RWPE1 (cell line): ENCODE results near the gene FAM228A.

Experiments
- CTCF ChIA-PET: fragments of 350-600 bp; sonication (Branson Sonifier 250); formaldehyde crosslinking; extraction: SDS; loops from one replicate; lab custom pipeline; 2021; lab: Yijun Ruan, JAX
- POLR2A ChIA-PET: fragments of 400-600 bp; formaldehyde crosslinking; extraction: SDS; loops from one replicate; lab custom pipeline; 2020; ENCODE audit warnings: antibody characterized with exemption; ENCODE audit not compliant: low non-redundant PET; lab: Yijun Ruan, JAX
- DNase-seq: peaks from one replicate; pipeline ENCODE4 v3.0.0; 2012; ENCODE audit warnings: low spot score
- H3K27ac ChIP-seq: fragments of 450-650 bp; 2 replicates; pipeline ENCODE4 v1.5.1; 2017
- TF ChIP-seq, protein P1 (sequence below): fragments of 450-650 bp; conservative IDR thresholded peaks from 2 replicates; pipeline ENCODE4 v1.5.1; 2017; ENCODE audit warnings: low read depth, mild to moderate bottlenecking

Gene FAM228A

DNA sequence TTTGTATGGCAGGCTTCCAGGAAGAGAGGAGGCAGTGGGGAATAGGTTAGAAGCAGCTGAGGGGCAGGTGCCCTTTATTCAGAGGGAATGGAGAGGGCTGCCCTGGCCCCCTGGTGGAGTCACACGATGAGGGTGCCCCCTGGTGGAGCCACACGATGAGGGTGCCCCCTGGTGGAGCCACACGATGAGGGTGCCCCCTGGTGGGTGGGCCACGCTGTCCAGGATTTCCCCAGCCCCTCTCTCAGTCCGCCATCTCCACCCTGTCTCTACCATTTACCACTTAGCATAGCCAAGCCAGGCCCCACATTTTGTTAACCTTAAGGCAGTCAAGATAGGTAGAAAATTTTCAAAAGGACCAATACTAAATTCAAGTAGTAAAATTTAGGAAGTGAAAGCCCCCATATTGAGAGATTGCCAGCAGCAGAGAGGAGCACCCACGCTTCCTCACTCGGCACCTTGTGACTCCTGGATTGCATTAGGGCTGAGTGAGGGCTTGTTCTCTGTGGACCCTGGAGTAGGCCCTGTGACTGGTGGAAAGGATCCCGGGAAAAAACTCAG lies 10.4 kb upstream of the FAM228A start:
- DNase-seq: peak; percentile 39
- ChIA-PET POLR2A (no interaction called here), CTCF (interaction anchor here (0.7 to 0.8 kb wide), 3 partner anchors 10 to 222 kb away, joined by 3 to 8 read pairs (median 4); no protein-coding TSS in a partner anchor)
- TF ChIP-seq, protein P1, sequence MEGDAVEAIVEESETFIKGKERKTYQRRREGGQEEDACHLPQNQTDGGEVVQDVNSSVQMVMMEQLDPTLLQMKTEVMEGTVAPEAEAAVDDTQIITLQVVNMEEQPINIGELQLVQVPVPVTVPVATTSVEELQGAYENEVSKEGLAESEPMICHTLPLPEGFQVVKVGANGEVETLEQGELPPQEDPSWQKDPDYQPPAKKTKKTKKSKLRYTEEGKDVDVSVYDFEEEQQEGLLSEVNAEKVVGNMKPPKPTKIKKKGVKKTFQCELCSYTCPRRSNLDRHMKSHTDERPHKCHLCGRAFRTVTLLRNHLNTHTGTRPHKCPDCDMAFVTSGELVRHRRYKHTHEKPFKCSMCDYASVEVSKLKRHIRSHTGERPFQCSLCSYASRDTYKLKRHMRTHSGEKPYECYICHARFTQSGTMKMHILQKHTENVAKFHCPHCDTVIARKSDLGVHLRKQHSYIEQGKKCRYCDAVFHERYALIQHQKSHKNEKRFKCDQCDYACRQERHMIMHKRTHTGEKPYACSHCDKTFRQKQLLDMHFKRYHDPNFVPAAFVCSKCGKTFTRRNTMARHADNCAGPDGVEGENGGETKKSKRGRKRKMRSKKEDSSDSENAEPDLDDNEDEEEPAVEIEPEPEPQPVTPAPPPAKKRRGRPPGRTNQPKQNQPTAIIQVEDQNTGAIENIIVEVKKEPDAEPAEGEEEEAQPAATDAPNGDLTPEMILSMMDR: peak; percentile 57
- no peak overlapping the region for H3K27ac ChIP-seq

DNA sequence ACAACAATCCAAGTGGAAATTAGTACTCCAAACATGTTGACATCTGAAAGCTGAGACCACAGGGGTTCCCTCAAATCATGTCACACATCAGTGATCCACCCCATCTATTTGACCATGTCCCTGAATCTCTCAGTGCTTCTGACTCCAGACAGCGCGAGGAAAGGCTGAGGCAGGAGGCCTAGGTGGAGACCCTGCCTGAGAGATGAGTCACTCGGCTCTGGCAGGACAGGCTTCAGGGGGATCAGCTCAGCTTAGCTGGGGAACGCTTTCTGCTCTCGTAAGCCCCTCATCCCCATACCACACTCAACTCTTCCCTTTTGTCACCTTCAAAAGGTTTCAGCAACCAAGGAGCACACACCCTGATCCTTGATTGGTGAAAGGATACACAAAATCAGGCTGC lies 5.8 kb upstream of the FAM228A start:
- ChIA-PET POLR2A (interaction anchor here (0.5 kb wide), 1 partner anchor 42 kb away, joined by 4 read pairs; no protein-coding TSS in a partner anchor), CTCF (no interaction called here)
- TF ChIP-seq, protein P1: no peak
- no peak for DNase-seq
- no peak overlapping the region for H3K27ac ChIP-seq

- H3K27ac ChIP-seq: no peak overlapping the region
- DNase-seq: peak; percentile 26
- POLR2A ChIA-PET: no interaction called here
- CTCF ChIA-PET: no interaction called here
- TF ChIP-seq, protein P1: no peak
These were observed 856 bp downstream of the FAM228A start for GRCh38 chr2:24175631-24176187.

- no peak overlapping the region for H3K27ac ChIP-seq
- no peak for DNase-seq
- POLR2A ChIA-PET: no interaction called here
- CTCF ChIA-PET: interaction anchor here (0.6 to 1.3 kb wide), 3 partner anchors 12 to 360 kb away, joined by 3 to 8 read pairs (median 4); partner anchors contain the start of gene SF3B6
- TF ChIP-seq, protein P1: no peak
These were observed 1.5 kb downstream of the FAM228A start for GRCh38 chr2:24176326-24176725.

DNA sequence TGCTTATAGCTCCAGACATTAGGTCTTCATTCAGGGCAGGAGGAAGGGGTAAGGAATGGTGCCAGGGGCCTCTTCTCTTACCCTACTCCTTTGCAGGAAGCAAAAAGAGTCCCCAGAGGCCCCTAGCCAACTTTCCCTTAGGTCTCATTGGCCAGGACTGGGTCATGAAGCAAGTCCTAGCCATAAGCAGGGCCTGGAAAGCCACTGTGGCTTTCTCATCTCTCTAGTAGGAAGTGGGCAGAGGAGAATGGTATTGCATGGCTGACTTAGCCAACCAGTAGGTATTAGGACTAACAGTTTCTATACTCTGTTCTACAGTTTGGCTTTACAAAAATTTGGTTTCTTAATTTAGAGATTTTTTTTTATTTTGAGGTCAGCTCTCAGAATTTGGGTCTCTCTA lies 4.8 kb downstream of the FAM228A start:
- DNase-seq: no peak
- TF ChIP-seq, protein P1: no peak
- no peak overlapping the region for H3K27ac ChIP-seq
- CTCF ChIA-PET: interaction anchor here (0.7 kb wide), 1 partner anchor 67 kb away, joined by 3 read pairs; no protein-coding TSS in a partner anchor
- POLR2A ChIA-PET: no interaction called here

DNA sequence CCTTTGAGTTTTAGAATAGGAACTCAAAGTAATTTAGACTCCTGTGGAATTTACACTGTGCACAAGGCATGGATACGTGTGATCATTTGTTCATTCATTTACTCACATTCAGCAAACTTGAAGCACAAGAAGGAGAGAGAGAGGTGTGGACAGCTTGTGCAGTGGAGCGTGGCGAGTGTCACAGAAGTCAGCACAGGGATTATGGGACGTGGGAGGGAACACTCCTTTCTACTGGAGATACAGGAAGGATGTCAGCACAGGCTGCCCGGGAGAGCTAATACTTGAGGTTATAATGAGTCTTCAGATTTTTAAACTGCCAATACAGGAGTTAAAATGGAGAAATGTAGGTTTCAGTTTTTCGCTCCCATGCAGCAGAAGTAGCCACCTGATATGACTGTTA lies 7.0 kb downstream of the FAM228A start:
- CTCF ChIA-PET: interaction anchor here (0.7 kb wide), 1 partner anchor 26 kb away, joined by 4 read pairs; no protein-coding TSS in a partner anchor
- no peak for DNase-seq
- TF ChIP-seq, protein P1: no peak
- POLR2A ChIA-PET: no interaction called here
- no peak overlapping the region for H3K27ac ChIP-seq
